HepG2 (cell line): ENCODE data around the gene CAMTA1. TPM values are rescaled to one million over a fixed set of nuclear protein-coding genes. Genes with fewer than 3 reads are reported as not detected.

Source experiments
- JUN ChIP-seq: sonication (generic); formaldehyde crosslinking; IDR thresholded peaks from 2 replicates; pipeline ENCODE4 v1.4.0; 2020; ENCODE audit warnings: mild to moderate bottlenecking, missing genetic modification reagents
- KLF12 ChIP-seq: sonication (generic); formaldehyde crosslinking; IDR thresholded peaks from 2 replicates; pipeline ENCODE4 v1.4.0; 2020; ENCODE audit warnings: missing genetic modification reagents, borderline replicate concordance
- MLLT10 ChIP-seq: sonication (generic); formaldehyde crosslinking; IDR thresholded peaks from 2 replicates; pipeline ENCODE4 v1.4.0; 2020; ENCODE audit warnings: missing genetic modification reagents
- MTA3 ChIP-seq: sonication (generic); formaldehyde crosslinking; IDR thresholded peaks from 2 replicates; pipeline ENCODE4 v1.4.0; 2020; ENCODE audit warnings: missing genetic modification reagents
- RARA ChIP-seq: IDR thresholded peaks from 2 replicates; pipeline ENCODE4 v1.6.1; 2016; ENCODE audit warnings: missing genetic modification reagents, missing compliant biosample characterization
- SETDB1 ChIP-seq: sonication (generic); formaldehyde crosslinking; IDR thresholded peaks from 2 replicates; pipeline ENCODE4 v1.5.1; 2020; ENCODE audit warnings: missing genetic modification reagents, mild to moderate bottlenecking, borderline replicate concordance
- ZFYVE20 ChIP-seq: sonication (generic); formaldehyde crosslinking; IDR thresholded peaks from 2 replicates; pipeline ENCODE4 v1.8.0; 2023; ENCODE audit warnings: low read depth, mild to moderate bottlenecking, moderate library complexity, missing genetic modification reagents, borderline replicate concordance
- ZHX2 ChIP-seq, 2 experiments: sonication (generic) in 1 of 2; formaldehyde crosslinking in 1 of 2; IDR thresholded peaks; 2 replicates each; pipeline versions ENCODE4 v1.6.1 to v1.9.0; 2014 to 2022; ENCODE audit warnings: antibody characterized with exemption in 1 of 2, borderline replicate concordance in 1 of 2, inconsistent platforms in 1 of 2, low read depth in 1 of 2, missing genetic modification reagents in 1 of 2
- ZNF318 ChIP-seq: sonication (generic); formaldehyde crosslinking; IDR thresholded peaks from 2 replicates; pipeline ENCODE4 v1.4.0; 2020; ENCODE audit warnings: mild to moderate bottlenecking, missing genetic modification reagents
- polyA plus RNA-seq, 8 experiments: library from polyadenylated mRNA; depleted of rRNA in 3 of 8; stranded (reverse) in 7 of 8; unstranded in 1 of 8; fragments of >200 nt; fragmentation: Illumina TruSeq in 4 of 8; extraction: Trizol in 4 of 8; gene quantifications; 2 replicates each; pipeline versions ENCODE4 v1.2.1 to v1.2.3, GENCODE V29; 2011 to 2016; ENCODE audit warnings: low read depth in 4 of 8, missing spikeins in 1 of 8, mixed read lengths in 1 of 8; ENCODE audit not compliant: insufficient read depth in 1 of 8
- total RNA-seq, 5 experiments: library from RNA; depleted of rRNA; stranded (reverse); fragments of >200 nt; fragmentation: Illumina TruSeq; extraction: Trizol; gene quantifications; 2 replicates each; pipeline ENCODE4 v1.2.3, GENCODE V29; 2016; ENCODE audit warnings: low read depth in 1 of 5

CAMTA1 gene
- total and polyA plus RNA-seq, 2 of the 13 experiments (the other 11 are each of a cell fraction or from before 2014, with no cell fraction given): 25.0 to 36.4 TPM

DNA sequence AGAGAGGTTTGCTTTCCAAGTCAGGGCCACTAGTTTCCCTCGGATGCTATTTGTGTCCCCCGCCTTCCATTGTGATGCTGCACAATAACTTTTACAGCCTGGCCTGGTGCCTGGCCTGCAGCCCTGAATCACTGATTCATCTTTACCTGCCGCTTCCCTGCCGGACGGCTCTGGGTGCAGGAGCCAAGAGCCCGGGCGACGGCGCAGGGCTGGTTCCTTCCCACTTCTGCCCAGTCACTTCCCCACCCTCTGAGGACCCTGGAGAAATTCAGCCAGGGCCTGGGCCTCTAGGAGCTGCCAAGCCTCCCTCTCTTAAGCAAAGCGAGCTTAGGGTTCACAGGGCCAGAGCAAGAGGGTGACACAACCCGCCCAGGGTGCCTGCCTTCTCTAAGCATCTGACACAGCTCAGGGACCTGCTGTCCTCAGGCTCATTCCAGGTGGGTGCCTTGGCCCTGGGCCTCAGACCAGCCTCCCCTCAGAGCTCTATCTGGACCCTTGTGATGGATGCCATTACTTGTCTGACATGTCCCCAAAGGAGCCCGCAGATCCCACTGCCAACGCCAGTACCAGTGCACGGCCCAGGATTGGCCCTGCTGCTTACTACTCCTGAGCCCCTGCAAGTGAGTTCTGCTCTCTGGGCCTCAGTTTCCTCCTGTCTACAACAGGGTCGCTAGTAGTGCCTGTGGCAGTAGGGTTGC is 604.8 kb downstream of the CAMTA1 start (continued):
- TF ChIP-seq ZNF318 (CRISPR knock-in tag) (no peak), ZFYVE20 (CRISPR knock-in tag) (no peak), MLLT10 (CRISPR knock-in tag) (no peak), ZHX2 (IDR thresholded peaks at IDR 0.05; ENCODE audit: low read depth) (no peak), ZHX2 (CRISPR knock-in tag; IDR thresholded peaks at IDR 0.05; ENCODE audit: borderline replicate concordance) (no peak), KLF12 (CRISPR knock-in tag) (no peak), RARA (no peak), JUN (CRISPR knock-in tag) (no peak), SETDB1 (CRISPR knock-in tag) (no peak), MTA3 (CRISPR knock-in tag) (no peak)
- TF ChIP-seq, all 625 proteins: peak for 0
